HCT116 (cell line): ENCODE results near the gene CNTN4. TPM values are rescaled to one million over a fixed set of nuclear protein-coding genes. Genes with fewer than 3 reads are reported as not detected.

ENCODE experiments used
- ATAC-seq: fragments of 200-7000 bp; cut with Tn5 transposase; 2 replicates; pipeline ENCODE4 v1.9.1; 2020; ENCODE audit warnings: mild to moderate bottlenecking, moderate library complexity
- BruUV-seq: library from RNA; stranded (reverse); fragments of 400-500 nt; replicated peaks from 2 replicates; lab custom pipeline; 2021; lab: Mats Ljungman, UMichigan
- CTCF ChIA-PET: fragments of 300-600 bp; sonication (Branson Sonifier 250); formaldehyde crosslinking; loops from one replicate; lab custom pipeline; 2021; ENCODE audit warnings: antibody characterized with exemption; lab: Charles Lee
- POLR2A ChIA-PET: fragments of 300-600, 350-600 bp; sonication (Branson Sonifier 250); formaldehyde crosslinking; loops from one replicate; lab custom pipeline; 2021; ENCODE audit warnings: antibody characterized with exemption; lab: Charles Lee
- RAD21 ChIA-PET, 2 experiments: fragments of 300-600 bp; sonication (Branson Sonifier 250); formaldehyde crosslinking; loops; one replicate each; lab custom pipeline; 2023; ENCODE audit warnings: low total read pairs in 2 of 2; ENCODE audit not compliant: uncharacterized antibody in 2 of 2, unreplicated experiment in 2 of 2, low non-redundant PET in 1 of 2; lab: Charles Lee
- DNase-seq: peaks from one replicate; pipeline ENCODE4 v3.0.0-alpha.2; 2010; ENCODE audit warnings: low read depth, low spot score
- H2AFZ ChIP-seq: fragments of 200-600 bp; shearing (Covaris generic), sonication (generic); 2 replicates; pipeline ENCODE4 v1.6.1; 2017; ENCODE audit warnings: low read depth, mixed run types, mixed read lengths, antibody characterized with exemption, low read length; ENCODE audit not compliant: poor library complexity, severe bottlenecking
- H3K27ac ChIP-seq: 2 replicates; pipeline ENCODE4 v1.5.1; 2012; ENCODE audit warnings: low read depth, low read length
- H3K27me3 ChIP-seq: fragments of 200-600 bp; sonication (generic); 2 replicates; pipeline ENCODE4 v1.6.1; 2016; ENCODE audit warnings: mixed run types, low read length, mixed read lengths; ENCODE audit not compliant: insufficient read depth
- H3K36me3 ChIP-seq, 2 experiments: fragments of 200-500 bp in 1 of 2; fragments of 200-600 bp in 1 of 2; sonication (Bioruptor generic) in 1 of 2; sonication (generic) in 1 of 2; 2 replicates each; pipeline versions ENCODE4 v1.5.1 to v1.6.1; 2014 to 2016; ENCODE audit warnings: low read length in 2 of 2, inconsistent platforms in 1 of 2, mixed read lengths in 1 of 2, mixed run types in 1 of 2; ENCODE audit not compliant: insufficient read depth in 2 of 2, control insufficient read depth in 1 of 2
- H3K4me1 ChIP-seq, 2 experiments: fragments of 200-600 bp in 1 of 2; sonication (generic) in 1 of 2; 2 replicates each; pipeline versions ENCODE4 v1.5.1 to v1.6.1; 2012 to 2017; ENCODE audit warnings: low read length in 2 of 2, inconsistent platforms in 1 of 2, mild to moderate bottlenecking in 1 of 2, mixed read lengths in 1 of 2, mixed run types in 1 of 2, moderate library complexity in 1 of 2; ENCODE audit not compliant: insufficient read depth in 2 of 2, control insufficient read depth in 1 of 2
- H3K4me2 ChIP-seq: fragments of 200-600 bp; sonication (generic); 2 replicates; pipeline ENCODE4 v1.6.1; 2017; ENCODE audit warnings: mixed run types, low read length, mixed read lengths
- H3K4me3 ChIP-seq, 2 experiments: fragments of 200-600 bp in 1 of 2; sonication (generic) in 1 of 2; replicated peaks in 1 of 2; 2 replicates each; pipeline ENCODE4 v1.5.1; 2011 to 2016; ENCODE audit warnings: low read length in 2 of 2, control low read depth in 1 of 2, low read depth in 1 of 2, mild to moderate bottlenecking in 1 of 2, mixed read lengths in 1 of 2, mixed run types in 1 of 2
- H3K79me2 ChIP-seq: fragments of 200-600 bp; sonication (generic); 2 replicates; pipeline ENCODE4 v1.6.1; 2017; ENCODE audit warnings: mild to moderate bottlenecking, mixed run types, low read length, moderate library complexity, mixed read lengths; ENCODE audit not compliant: insufficient read depth
- H3K9ac ChIP-seq: fragments of 200-600 bp; sonication (generic); 2 replicates; pipeline ENCODE4 v1.6.1; 2016; ENCODE audit warnings: low read length, mixed read lengths
- H3K9me2 ChIP-seq: fragments of 200-600 bp; sonication (generic), shearing (Covaris generic); 2 replicates; pipeline ENCODE4 v1.6.1; 2017; ENCODE audit warnings: mixed run types, mild to moderate bottlenecking, moderate library complexity; ENCODE audit not compliant: insufficient read depth
- H3K9me3 ChIP-seq, 2 experiments: fragments of 200-500 bp in 1 of 2; fragments of 200-600 bp in 1 of 2; sonication (Bioruptor generic) in 1 of 2; sonication (generic) in 1 of 2; 2 replicates each; pipeline ENCODE4 v1.6.1; 2014 to 2017; ENCODE audit warnings: low read length in 2 of 2, mixed read lengths in 2 of 2, inconsistent platforms in 1 of 2, low read depth in 1 of 2, mild to moderate bottlenecking in 1 of 2, mixed run types in 1 of 2, moderate library complexity in 1 of 2; ENCODE audit not compliant: control insufficient read depth in 1 of 2, insufficient read depth in 1 of 2
- H4K20me1 ChIP-seq: fragments of 200-600 bp; sonication (generic), shearing (Covaris generic); 2 replicates; pipeline ENCODE4 v1.6.1; 2017; ENCODE audit warnings: mixed run types, mild to moderate bottlenecking, moderate library complexity; ENCODE audit not compliant: insufficient read depth
- CBX3 ChIP-seq: IDR thresholded peaks from 2 replicates; pipeline ENCODE4 v1.6.1; 2012; ENCODE audit warnings: low read depth
- CEBPB ChIP-seq: IDR thresholded peaks from 2 replicates; pipeline ENCODE4 v1.6.1; 2012; ENCODE audit warnings: low read depth
- CTCF ChIP-seq, 3 experiments: fragments of 200-600 bp in 1 of 3; sonication (generic) in 1 of 3; IDR thresholded peaks in 2 of 3; conservative IDR thresholded peaks in 1 of 3; 2 replicates each; pipeline ENCODE4 v1.5.1; 2012 to 2017; ENCODE audit warnings: low read depth in 2 of 3, low read length in 2 of 3, antibody characterized with exemption in 1 of 3, borderline replicate concordance in 1 of 3, control low read depth in 1 of 3, mild to moderate bottlenecking in 1 of 3, mixed read lengths in 1 of 3, mixed run types in 1 of 3, moderate library complexity in 1 of 3; ENCODE audit not compliant: insufficient read depth in 1 of 3
- ELF1 ChIP-seq: IDR thresholded peaks from 2 replicates; pipeline ENCODE4 v1.6.1; 2012; ENCODE audit warnings: low read depth, borderline replicate concordance
- EZH2 ChIP-seq: fragments of 200-600 bp; sonication (generic); IDR thresholded peaks from 2 replicates; pipeline ENCODE4 v1.6.1; 2017; ENCODE audit warnings: antibody characterized with exemption, mixed run types
- EZH2phosphoT487 ChIP-seq: fragments of 200-600 bp; IDR thresholded peaks from 2 replicates; pipeline ENCODE4 v1.6.1; 2018; ENCODE audit warnings: antibody characterized with exemption, borderline replicate concordance
- FOSL1 ChIP-seq: IDR thresholded peaks from 2 replicates; pipeline ENCODE4 v1.6.1; 2012; ENCODE audit warnings: low read depth
- JUND ChIP-seq: IDR thresholded peaks from 2 replicates; pipeline ENCODE4 v1.6.1; 2012
- MAX ChIP-seq: IDR thresholded peaks from 2 replicates; pipeline ENCODE4 v1.6.1; 2012
- POLR2A ChIP-seq: IDR thresholded peaks from 2 replicates; pipeline ENCODE4 v1.7.0; 2011; ENCODE audit warnings: borderline replicate concordance; ENCODE audit not compliant: insufficient read depth, insufficient read length; ENCODE audit errors: extremely low read depth
- POLR2AphosphoS5 ChIP-seq: IDR thresholded peaks from 2 replicates; pipeline ENCODE4 v1.6.1; 2011; ENCODE audit warnings: mild to moderate bottlenecking, low read depth, low read length, moderate library complexity
- RAD21 ChIP-seq: IDR thresholded peaks from 2 replicates; pipeline ENCODE4 v1.6.1; 2012; ENCODE audit warnings: low read depth, mild to moderate bottlenecking
- REST ChIP-seq: IDR thresholded peaks from 2 replicates; pipeline ENCODE4 v1.6.1; 2012; ENCODE audit warnings: low read depth
- SIN3A ChIP-seq: IDR thresholded peaks from 2 replicates; pipeline ENCODE4 v1.6.1; 2012; ENCODE audit warnings: low read depth
- SP1 ChIP-seq: IDR thresholded peaks from 2 replicates; pipeline ENCODE4 v1.6.1; 2012; ENCODE audit warnings: low read depth
- SRF ChIP-seq: IDR thresholded peaks from 2 replicates; pipeline ENCODE4 v1.6.1; 2012; ENCODE audit warnings: low read depth
- TCF7L2 ChIP-seq: IDR thresholded peaks from 2 replicates; pipeline ENCODE4 v1.7.0; 2011; ENCODE audit warnings: borderline replicate concordance, inconsistent platforms; ENCODE audit not compliant: insufficient read depth, insufficient read length; ENCODE audit errors: extremely low read depth
- ZBTB33 ChIP-seq: IDR thresholded peaks from 2 replicates; pipeline ENCODE4 v1.6.1; 2011; ENCODE audit warnings: mild to moderate bottlenecking, low read length, moderate library complexity; ENCODE audit not compliant: insufficient replicate concordance; ENCODE audit errors: extremely low read depth
- ZFX ChIP-seq: fragments of 450-650 bp; IDR thresholded peaks from 2 replicates; pipeline ENCODE4 v1.6.1; 2017
- intact Hi-C: fragments of 100-400 bp; cut with micrococcal nuclease; formaldehyde crosslinking; loops from 2 replicates; pipeline ENCODE4 v1.10.0; 2022
- total RNA-seq: library from RNA; stranded (reverse); gene quantifications from one replicate; pipeline ENCODE4 v1.2.1, GENCODE V29; 2021; ENCODE audit not compliant: unreplicated experiment

CNTN4 gene
- total RNA-seq, 1 experiment from 2014 or later = not detected

GRCh38 chr3:2915826-2916225 lies 817.2 kb downstream of the CNTN4 start:
- Histone ChIP-seq H3K9me2 (no peaks in the 10 kb centered on the region), H3K9ac (no peak overlapping the region), H3K4me2 (no peak overlapping the region), H3K9me3 (peaks cover 3 to 22% of the 10 kb centered on the region in 2 experiments; a peak in 2 of 4 replicates), H4K20me1 (no peaks in the 10 kb centered on the region), H3K36me3 (no peaks in the 10 kb centered on the region), H3K27ac (no peak overlapping the region), H3K4me1 (no peaks in the 10 kb centered on the region), H3K27me3 (no peaks in the 10 kb centered on the region), H2AFZ (no peak overlapping the region), H3K4me3 (no peak overlapping the region), H3K79me2 (no peaks in the 10 kb centered on the region)
- no TSS peak for BruUV-seq
- DNase-seq (no peak), ATAC-seq (no peak)
- ChIA-PET POLR2A (no interaction called here), CTCF (no interaction called here), RAD21 (no interaction called here)
- TF ChIP-seq CEBPB = no peak
- no peak for TF ChIP-seq EZH2phosphoT487
- TF ChIP-seq EZH2 = no peak
- no peak for TF ChIP-seq POLR2A
- no peak for TF ChIP-seq CBX3
- no peak for TF ChIP-seq SIN3A
- no peak for TF ChIP-seq RAD21
- TF ChIP-seq SRF = no peak
- TF ChIP-seq REST = no peak
- TF ChIP-seq POLR2AphosphoS5 = no peak
- TF ChIP-seq FOSL1 = no peak
- TF ChIP-seq TCF7L2 = no peak
- TF ChIP-seq JUND = no peak
- TF ChIP-seq SP1 = no peak
- TF ChIP-seq ZFX = no peak
- no peak for TF ChIP-seq CTCF (IDR thresholded peaks at IDR 0.05 in 2 of 3, conservative IDR thresholded peaks at IDR 0.05 in 1 of 3; ENCODE audit: borderline replicate concordance in 1 of 3, insufficient read depth in 1 of 3, low read depth in 2 of 3, low read length in 2 of 3)
- no peak for TF ChIP-seq ZBTB33
- TF ChIP-seq MAX = no peak
- TF ChIP-seq ELF1 = no peak
- intact Hi-C loops = no loop called here
